A549 (cell line): ENCODE data around the gene HTT-AS.

Experiments used
- CBX2 ChIP-seq: fragments of 200-600 bp; sonication (generic); IDR thresholded peaks from 2 replicates; pipeline ENCODE4 v1.6.1; 2016; ENCODE audit warnings: low read depth, mild to moderate bottlenecking, borderline replicate concordance
- CBX8 ChIP-seq: fragments of 200-600 bp; sonication (generic); IDR thresholded peaks from 2 replicates; pipeline ENCODE4 v1.6.1; 2016
- CEBPB ChIP-seq, 2 experiments: fragments of >200 bp in 1 of 2; sonication (Bioruptor Twin) in 1 of 2; formaldehyde crosslinking in 1 of 2; IDR thresholded peaks; 2 replicates each; pipeline ENCODE4 v1.6.1; 2012 to 2016
- CTCF ChIP-seq: fragments of >200 bp; sonication (Bioruptor Twin); formaldehyde crosslinking; IDR thresholded peaks from 3 replicates; pipeline ENCODE4 v1.5.1; 2016
- EP300 ChIP-seq, 2 experiments: fragments of >200 bp; sonication (Bioruptor Twin); formaldehyde crosslinking; IDR thresholded peaks; 2 replicates in 1 of 2; 3 replicates in 1 of 2; pipeline ENCODE4 v1.6.1; 2016 to 2017
- FOXS1 ChIP-seq: fragments of 250-450 bp; sonication (Bioruptor Pico); IDR thresholded peaks from 2 replicates; pipeline ENCODE4 v1.5.0; 2020; ENCODE audit warnings: mild to moderate bottlenecking, moderate library complexity
- HDAC2 ChIP-seq: fragments of 200-600 bp; sonication (generic); IDR thresholded peaks from 2 replicates; pipeline ENCODE4 v1.6.1; 2016
- HMGXB4 ChIP-seq: fragments of 250-450 bp; sonication (Bioruptor Pico); IDR thresholded peaks from 2 replicates; pipeline ENCODE4 v1.5.0; 2021; ENCODE audit warnings: mild to moderate bottlenecking, moderate library complexity, borderline replicate concordance
- JUN ChIP-seq, 2 experiments: fragments of >200 bp; sonication (Bioruptor Twin); formaldehyde crosslinking; IDR thresholded peaks; 2 replicates in 1 of 2; 3 replicates in 1 of 2; pipeline ENCODE4 v1.6.1; 2016 to 2017
- POLR2A ChIP-seq: IDR thresholded peaks from 2 replicates; pipeline ENCODE4 v1.6.1; 2012; ENCODE audit warnings: mild to moderate bottlenecking, low read length
- RAD21 ChIP-seq, 2 experiments: fragments of >200 bp in 1 of 2; sonication (Bioruptor Twin) in 1 of 2; formaldehyde crosslinking in 1 of 2; IDR thresholded peaks in 1 of 2; conservative IDR thresholded peaks in 1 of 2; 2 replicates in 1 of 2; 3 replicates in 1 of 2; pipeline ENCODE4 v1.6.1; 2012 to 2018; ENCODE audit warnings: inconsistent platforms in 1 of 2
- SREBF2 ChIP-seq: fragments of 450-650 bp; IDR thresholded peaks from 2 replicates; pipeline ENCODE4 v1.6.1; 2014; ENCODE audit warnings: mild to moderate bottlenecking, moderate library complexity

- TF ChIP-seq HDAC2 (no peak), CBX2 (no peak), CBX8 (no peak), CTCF (no peak), CEBPB (IDR thresholded peaks at IDR 0.05) (no peak), FOXS1 (no peak), EP300 (IDR thresholded peaks at IDR 0.05) (no peak), POLR2A (no peak), SREBF2 (no peak), RAD21 (conservative IDR thresholded peaks at IDR 0.05 in 1 of 2, IDR thresholded peaks at IDR 0.05 in 1 of 2) (no peak), JUN (IDR thresholded peaks at IDR 0.05) (no peak), HMGXB4 (no peak)
Observed at GRCh38 chr4:3046623-3047022, 27.7 kb downstream of the HTT-AS start.
